HepG2 (cell line): ENCODE measurements around the gene UBFD1. TPM values are rescaled to one million over a fixed set of nuclear protein-coding genes. Genes with fewer than 3 reads are reported as not detected.

Experiments
- DDIT3 ChIP-seq: sonication (generic); formaldehyde crosslinking; IDR thresholded peaks from 2 replicates; pipeline ENCODE4 v1.4.0; 2020; ENCODE audit warnings: mild to moderate bottlenecking, missing genetic modification reagents
- EP300 ChIP-seq, 3 experiments: sonication (generic) in 1 of 3; formaldehyde crosslinking in 1 of 3; IDR thresholded peaks; 2 replicates each; pipeline versions ENCODE4 v1.5.1 to v1.6.1; 2011 to 2020; ENCODE audit warnings: low read depth in 2 of 3, low read length in 2 of 3, borderline replicate concordance in 1 of 3, improper control_type of control experiment in 1 of 3, mild to moderate bottlenecking in 1 of 3, missing genetic modification reagents in 1 of 3, moderate library complexity in 1 of 3
- HNF1A ChIP-seq, 2 experiments: sonication (generic) in 1 of 2; formaldehyde crosslinking in 1 of 2; IDR thresholded peaks; 2 replicates each; pipeline versions ENCODE4 v1.4.0 to v1.6.1; 2016 to 2020; ENCODE audit warnings: borderline replicate concordance in 1 of 2, low read depth in 1 of 2, mild to moderate bottlenecking in 1 of 2, missing genetic modification reagents in 1 of 2
- MZF1 ChIP-seq: sonication (generic); formaldehyde crosslinking; IDR thresholded peaks from 2 replicates; pipeline ENCODE4 v1.8.1; 2023; ENCODE audit warnings: mild to moderate bottlenecking, missing genetic modification reagents, borderline replicate concordance
- NCOA2 ChIP-seq: sonication (generic); formaldehyde crosslinking; IDR thresholded peaks from 2 replicates; pipeline ENCODE4 v1.8.0; 2022; ENCODE audit warnings: inconsistent platforms
- POLR2AphosphoS2 ChIP-seq: IDR thresholded peaks from 2 replicates; pipeline ENCODE4 v1.6.1; 2011; ENCODE audit warnings: low read depth, low read length, improper control_type of control experiment
- SAFB2 ChIP-seq: sonication (generic); formaldehyde crosslinking; IDR thresholded peaks from 2 replicates; pipeline ENCODE4 v1.5.1; 2020; ENCODE audit warnings: missing genetic modification reagents, low read depth, mild to moderate bottlenecking, borderline replicate concordance
- SAP130 ChIP-seq: IDR thresholded peaks from 2 replicates; pipeline ENCODE4 v1.6.1; 2016; ENCODE audit warnings: low read depth
- SOX13 ChIP-seq, 3 experiments: fragments of 450-650 bp in 1 of 3; sonication (generic) in 1 of 3; formaldehyde crosslinking in 1 of 3; IDR thresholded peaks in 2 of 3; conservative IDR thresholded peaks in 1 of 3; 2 replicates each; pipeline versions ENCODE4 v1.5.0 to v1.6.1; 2016 to 2020; ENCODE audit warnings: antibody characterized with exemption in 1 of 3, mild to moderate bottlenecking in 1 of 3, missing compliant biosample characterization in 1 of 3, missing genetic modification reagents in 1 of 3, moderate library complexity in 1 of 3
- TEAD3 ChIP-seq: optimal IDR thresholded peaks from 2 replicates; pipeline ENCODE3; 2016; ENCODE audit warnings: borderline replicate concordance
- U2AF1 ChIP-seq: fragments of 200-400 bp; formaldehyde crosslinking; optimal IDR thresholded peaks from 2 replicates; pipeline ENCODE3; 2017; ENCODE audit warnings: mild to moderate bottlenecking, low read depth, low read length
- ZNF3 ChIP-seq: IDR thresholded peaks from 2 replicates; pipeline ENCODE4 v1.7.0; 2017; ENCODE audit warnings: inconsistent platforms
- ZNF331 ChIP-seq: sonication (generic); formaldehyde crosslinking; IDR thresholded peaks from 2 replicates; pipeline ENCODE4 v1.4.0; 2020; ENCODE audit warnings: missing genetic modification reagents
- ZSCAN9 ChIP-seq: IDR thresholded peaks from 2 replicates; pipeline ENCODE4 v1.6.1; 2016; ENCODE audit warnings: borderline replicate concordance
- polyA plus RNA-seq, 8 experiments: library from polyadenylated mRNA; depleted of rRNA in 3 of 8; stranded (reverse) in 7 of 8; unstranded in 1 of 8; fragments of >200 nt; fragmentation: Illumina TruSeq in 4 of 8; extraction: Trizol in 4 of 8; gene quantifications; 2 replicates each; pipeline versions ENCODE4 v1.2.1 to v1.2.3, GENCODE V29; 2011 to 2016; ENCODE audit warnings: low read depth in 4 of 8, missing spikeins in 1 of 8, mixed read lengths in 1 of 8; ENCODE audit not compliant: insufficient read depth in 1 of 8
- total RNA-seq, 5 experiments: library from RNA; depleted of rRNA; stranded (reverse); fragments of >200 nt; fragmentation: Illumina TruSeq; extraction: Trizol; gene quantifications; 2 replicates each; pipeline ENCODE4 v1.2.3, GENCODE V29; 2016; ENCODE audit warnings: low read depth in 1 of 5
- TF ChIP-seq, protein P1 (sequence below): IDR thresholded peaks from 2 replicates; pipeline ENCODE4 v1.6.1; 2016
- TF ChIP-seq, protein P2 (sequence below): sonication (generic); formaldehyde crosslinking; IDR thresholded peaks from 2 replicates; pipeline ENCODE4 v1.8.0; 2022; ENCODE audit warnings: mild to moderate bottlenecking, missing genetic modification reagents
- TF ChIP-seq, protein P3 (sequence below): IDR thresholded peaks from 2 replicates; pipeline ENCODE4 v1.6.1; 2016; ENCODE audit warnings: control low read depth
- TF ChIP-seq, protein P4 (sequence below), 2 experiments: sonication (generic) in 1 of 2; formaldehyde crosslinking in 1 of 2; IDR thresholded peaks; 2 replicates each; pipeline versions ENCODE4 v1.4.0 to v1.6.1; 2018 to 2020; ENCODE audit warnings: missing genetic modification reagents in 2 of 2, borderline replicate concordance in 1 of 2, low read depth in 1 of 2, mild to moderate bottlenecking in 1 of 2, missing biosample characterization in 1 of 2

Gene UBFD1
- total and polyA plus RNA-seq, 2 of the 13 experiments (the other 11 are each of a cell fraction or from before 2014, with no cell fraction given), result 100 to 111 TPM

DNA sequence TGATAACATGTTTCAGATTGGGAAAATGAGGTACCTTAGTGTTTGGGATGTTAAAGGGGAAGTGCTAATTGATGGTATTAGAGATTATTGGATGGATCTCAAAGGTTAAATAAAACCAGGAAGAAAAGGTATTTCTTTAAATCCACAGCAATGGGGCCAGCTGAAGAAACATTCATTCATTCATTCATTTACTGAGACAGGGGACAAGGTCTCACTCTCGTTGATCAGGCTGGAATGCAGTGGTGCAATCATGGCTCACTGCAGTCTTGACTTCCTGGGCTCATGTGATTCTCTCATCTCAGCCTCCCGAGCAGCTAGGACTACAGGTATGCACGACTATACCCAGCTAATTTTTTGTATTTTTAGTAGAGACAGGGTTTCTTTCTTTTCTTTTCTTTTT, 20.1 kb upstream of the UBFD1 start (continued):
- TF ChIP-seq DDIT3 (CRISPR knock-in tag), result no peak
- TF ChIP-seq ZSCAN9 (CRISPR knock-in tag), result peak; percentile 49; the same call in 1 of the 2 replicates
- TF ChIP-seq, protein P1, sequence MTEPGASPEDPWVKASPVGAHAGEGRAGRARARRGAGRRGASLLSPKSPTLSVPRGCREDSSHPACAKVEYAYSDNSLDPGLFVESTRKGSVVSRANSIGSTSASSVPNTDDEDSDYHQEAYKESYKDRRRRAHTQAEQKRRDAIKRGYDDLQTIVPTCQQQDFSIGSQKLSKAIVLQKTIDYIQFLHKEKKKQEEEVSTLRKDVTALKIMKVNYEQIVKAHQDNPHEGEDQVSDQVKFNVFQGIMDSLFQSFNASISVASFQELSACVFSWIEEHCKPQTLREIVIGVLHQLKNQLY (CRISPR knock-in tag), result 0 out of 2 replicates have a peak, but pooled peaks have one; percentile 22
- TF ChIP-seq SAP130 (CRISPR knock-in tag), result peak; percentile 88
- TF ChIP-seq MZF1, result 0 out of 2 replicates have a peak, but pooled peaks have one; percentile 9
- no peak for TF ChIP-seq SAFB2
- 0 out of 2 replicates have a peak, but pooled peaks have one; percentile 42 for TF ChIP-seq ZNF3
- no peak for TF ChIP-seq POLR2AphosphoS2
- peak; percentile 99 for TF ChIP-seq TEAD3
- no peak for TF ChIP-seq HNF1A (IDR thresholded peaks at IDR 0.05; ENCODE audit: low read depth)
- TF ChIP-seq HNF1A (CRISPR knock-in tag; IDR thresholded peaks at IDR 0.05; ENCODE audit: borderline replicate concordance), result no peak
- TF ChIP-seq EP300 (IDR thresholded peaks at IDR 0.05; ENCODE audit: low read depth in 2 of 2, low read length in 2 of 2), result 0 out of 4 replicates have a peak, but pooled peaks of 1 of the 2 experiments have one; percentile 16
- TF ChIP-seq EP300 (CRISPR knock-in tag; IDR thresholded peaks at IDR 0.05; ENCODE audit: borderline replicate concordance), result peak; percentile 52; the same call in 1 of the 2 replicates
- TF ChIP-seq, protein P2, sequence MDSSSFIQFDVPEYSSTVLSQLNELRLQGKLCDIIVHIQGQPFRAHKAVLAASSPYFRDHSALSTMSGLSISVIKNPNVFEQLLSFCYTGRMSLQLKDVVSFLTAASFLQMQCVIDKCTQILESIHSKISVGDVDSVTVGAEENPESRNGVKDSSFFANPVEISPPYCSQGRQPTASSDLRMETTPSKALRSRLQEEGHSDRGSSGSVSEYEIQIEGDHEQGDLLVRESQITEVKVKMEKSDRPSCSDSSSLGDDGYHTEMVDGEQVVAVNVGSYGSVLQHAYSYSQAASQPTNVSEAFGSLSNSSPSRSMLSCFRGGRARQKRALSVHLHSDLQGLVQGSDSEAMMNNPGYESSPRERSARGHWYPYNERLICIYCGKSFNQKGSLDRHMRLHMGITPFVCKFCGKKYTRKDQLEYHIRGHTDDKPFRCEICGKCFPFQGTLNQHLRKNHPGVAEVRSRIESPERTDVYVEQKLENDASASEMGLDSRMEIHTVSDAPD (CRISPR knock-in tag), result no peak
- TF ChIP-seq, protein P3, sequence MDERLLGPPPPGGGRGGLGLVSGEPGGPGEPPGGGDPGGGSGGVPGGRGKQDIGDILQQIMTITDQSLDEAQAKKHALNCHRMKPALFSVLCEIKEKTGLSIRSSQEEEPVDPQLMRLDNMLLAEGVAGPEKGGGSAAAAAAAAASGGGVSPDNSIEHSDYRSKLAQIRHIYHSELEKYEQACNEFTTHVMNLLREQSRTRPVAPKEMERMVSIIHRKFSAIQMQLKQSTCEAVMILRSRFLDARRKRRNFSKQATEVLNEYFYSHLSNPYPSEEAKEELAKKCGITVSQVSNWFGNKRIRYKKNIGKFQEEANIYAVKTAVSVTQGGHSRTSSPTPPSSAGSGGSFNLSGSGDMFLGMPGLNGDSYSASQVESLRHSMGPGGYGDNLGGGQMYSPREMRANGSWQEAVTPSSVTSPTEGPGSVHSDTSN (CRISPR knock-in tag), result no peak
- 0 out of 2 replicates have a peak, but pooled peaks have one; percentile 22 for TF ChIP-seq NCOA2 (CRISPR knock-in tag)
- no peak for TF ChIP-seq U2AF1
- TF ChIP-seq SOX13 (IDR thresholded peaks at IDR 0.05), result no peak
- 0 out of 4 replicates have a peak, but pooled peaks of 1 of the 2 experiments have one; percentile 11 for TF ChIP-seq SOX13 (CRISPR knock-in tag; conservative IDR thresholded peaks at IDR 0.05 in 1 of 2, IDR thresholded peaks at IDR 0.05 in 1 of 2)
- TF ChIP-seq, protein P4, sequence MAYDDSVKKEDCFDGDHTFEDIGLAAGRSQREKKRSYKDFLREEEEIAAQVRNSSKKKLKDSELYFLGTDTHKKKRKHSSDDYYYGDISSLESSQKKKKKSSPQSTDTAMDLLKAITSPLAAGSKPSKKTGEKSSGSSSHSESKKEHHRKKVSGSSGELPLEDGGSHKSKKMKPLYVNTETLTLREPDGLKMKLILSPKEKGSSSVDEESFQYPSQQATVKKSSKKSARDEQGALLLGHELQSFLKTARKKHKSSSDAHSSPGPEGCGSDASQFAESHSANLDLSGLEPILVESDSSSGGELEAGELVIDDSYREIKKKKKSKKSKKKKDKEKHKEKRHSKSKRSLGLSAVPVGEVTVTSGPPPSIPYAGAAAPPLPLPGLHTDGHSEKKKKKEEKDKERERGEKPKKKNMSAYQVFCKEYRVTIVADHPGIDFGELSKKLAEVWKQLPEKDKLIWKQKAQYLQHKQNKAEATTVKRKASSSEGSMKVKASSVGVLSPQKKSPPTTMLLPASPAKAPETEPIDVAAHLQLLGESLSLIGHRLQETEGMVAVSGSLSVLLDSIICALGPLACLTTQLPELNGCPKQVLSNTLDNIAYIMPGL (CRISPR knock-in tag; IDR thresholded peaks at IDR 0.05; ENCODE audit: borderline replicate concordance in 1 of 2, low read depth in 1 of 2), result no peak
- peak; percentile 45; the same call in 1 of the 2 replicates for TF ChIP-seq ZNF331
